ENCODE data around the gene SEMA5B. TPM values are rescaled to one million over a fixed set of nuclear protein-coding genes. Genes with fewer than 3 reads are reported as not detected.

SEMA5B gene
- total RNA-seq, 3 donors from 2014 or later (not counting 1 experiment from before 2014, with no cell fraction given), result 0.23 TPM; not detected in 2

GRCh38 chr3:123048480-123049237, 21.1 kb upstream of the SEMA5B start:
- Mint-ChIP-seq H3K4me1 (no peaks in the 10 kb centered on the region), H3K9me3 (no peaks in the 10 kb centered on the region), H3K27me3 (ENCODE audit: low read depth in 2 of 2) (peaks cover 6 to 30% of the 10 kb centered on the region in 2 donors), H3K4me3 (no peak overlapping the region), H3K27ac (no peak overlapping the region), H3K36me3 (no peaks in the 10 kb centered on the region)
- Histone ChIP-seq H3K9me3 (ENCODE audit: control insufficient read depth, insufficient read depth, low read length) (no peaks in the 10 kb centered on the region), H3K4me3 (ENCODE audit: low read length) (no peak overlapping the region), H3K4me1 (ENCODE audit: control insufficient read depth, insufficient read depth, low read length) (no peaks in the 10 kb centered on the region), H3K27me3 (ENCODE audit: control insufficient read depth, insufficient read depth, low read length) (no peaks in the 10 kb centered on the region), H3K27ac (ENCODE audit: low read length) (no peak overlapping the region), H3K36me3 (ENCODE audit: control insufficient read depth, insufficient read depth, low read length) (no peaks in the 10 kb centered on the region)
- ATAC-seq, result no peak
- WGBS (ENCODE audit: insufficient coverage), result 71% methylated on average over 13 of the region's 13 CpGs
- no peak for DNase-seq
- TF ChIP-seq, protein P1, sequence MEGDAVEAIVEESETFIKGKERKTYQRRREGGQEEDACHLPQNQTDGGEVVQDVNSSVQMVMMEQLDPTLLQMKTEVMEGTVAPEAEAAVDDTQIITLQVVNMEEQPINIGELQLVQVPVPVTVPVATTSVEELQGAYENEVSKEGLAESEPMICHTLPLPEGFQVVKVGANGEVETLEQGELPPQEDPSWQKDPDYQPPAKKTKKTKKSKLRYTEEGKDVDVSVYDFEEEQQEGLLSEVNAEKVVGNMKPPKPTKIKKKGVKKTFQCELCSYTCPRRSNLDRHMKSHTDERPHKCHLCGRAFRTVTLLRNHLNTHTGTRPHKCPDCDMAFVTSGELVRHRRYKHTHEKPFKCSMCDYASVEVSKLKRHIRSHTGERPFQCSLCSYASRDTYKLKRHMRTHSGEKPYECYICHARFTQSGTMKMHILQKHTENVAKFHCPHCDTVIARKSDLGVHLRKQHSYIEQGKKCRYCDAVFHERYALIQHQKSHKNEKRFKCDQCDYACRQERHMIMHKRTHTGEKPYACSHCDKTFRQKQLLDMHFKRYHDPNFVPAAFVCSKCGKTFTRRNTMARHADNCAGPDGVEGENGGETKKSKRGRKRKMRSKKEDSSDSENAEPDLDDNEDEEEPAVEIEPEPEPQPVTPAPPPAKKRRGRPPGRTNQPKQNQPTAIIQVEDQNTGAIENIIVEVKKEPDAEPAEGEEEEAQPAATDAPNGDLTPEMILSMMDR (IDR thresholded peaks at IDR 0.05), result no peak
- intact Hi-C loops (cut with micrococcal nuclease), result no loop called here

- no peak for DNase-seq
- Histone ChIP-seq H3K27ac (ENCODE audit: low read length) (no peak overlapping the region), H3K4me1 (ENCODE audit: control insufficient read depth, insufficient read depth, low read length) (no peaks in the 10 kb centered on the region), H3K36me3 (ENCODE audit: control insufficient read depth, insufficient read depth, low read length) (no peaks in the 10 kb centered on the region), H3K9me3 (ENCODE audit: control insufficient read depth, insufficient read depth, low read length) (no peaks in the 10 kb centered on the region), H3K27me3 (ENCODE audit: control insufficient read depth, insufficient read depth, low read length) (no peaks in the 10 kb centered on the region), H3K4me3 (ENCODE audit: low read length) (no peak overlapping the region)
- no peak for ATAC-seq
- no peaks in the 10 kb centered on the region for H3K36me3 Mint-ChIP-seq
- WGBS (ENCODE audit: insufficient coverage), result 80% methylated on average over 3 of the region's 3 CpGs
- H3K27ac Mint-ChIP-seq, result no peak overlapping the region
- peaks cover 3 to 30% of the 10 kb centered on the region in 2 donors for H3K27me3 Mint-ChIP-seq (ENCODE audit: low read depth in 2 of 2)
- H3K9me3 Mint-ChIP-seq, result no peaks in the 10 kb centered on the region
- TF ChIP-seq, protein P1 (IDR thresholded peaks at IDR 0.05), result no peak
- H3K4me1 Mint-ChIP-seq, result no peaks in the 10 kb centered on the region
- intact Hi-C loops (cut with micrococcal nuclease), result no loop called here
- H3K4me3 Mint-ChIP-seq, result no peak overlapping the region
These were observed 19.4 kb upstream of the SEMA5B start for GRCh38 chr3:123047062-123047319.

DNA sequence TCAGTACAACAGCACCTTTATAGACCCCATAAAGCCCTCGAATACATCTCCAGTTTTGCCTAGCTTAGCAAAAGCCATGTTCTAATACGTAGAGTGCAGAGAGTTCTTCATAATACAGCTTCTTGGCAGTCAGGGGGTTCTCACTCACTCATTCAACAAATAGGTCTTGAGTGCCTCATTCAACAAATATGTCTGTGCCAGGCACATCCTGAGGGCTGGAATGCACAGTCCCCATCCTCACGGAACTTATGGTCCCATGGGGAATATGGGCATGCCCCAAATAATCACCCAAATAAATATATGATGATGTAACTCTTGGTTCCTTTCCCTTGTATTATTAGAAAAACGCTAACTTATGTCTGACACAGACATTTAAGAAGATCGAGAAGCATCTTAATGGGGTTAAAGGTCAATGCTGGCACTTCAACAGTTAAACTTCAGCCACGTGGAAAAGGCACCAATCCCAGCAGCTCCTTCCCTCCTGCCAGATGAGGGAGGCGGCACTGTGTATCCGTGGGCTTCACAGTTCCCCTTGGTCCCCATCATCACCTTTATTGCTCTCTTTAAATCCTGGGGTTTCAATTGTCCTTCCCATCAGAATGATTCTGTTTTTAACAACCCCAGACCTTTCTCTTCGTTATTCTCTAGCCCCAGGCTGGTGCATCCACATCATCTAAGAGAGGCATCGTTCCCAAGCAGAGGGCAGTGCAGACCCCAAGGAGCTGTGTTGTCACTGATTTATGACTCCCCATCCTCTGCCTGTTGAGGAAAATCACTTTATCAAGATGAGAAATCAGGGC, 18.9 kb upstream of the SEMA5B start:
- H3K4me1 ChIP-seq (ENCODE audit: control insufficient read depth, insufficient read depth, low read length), result no peaks in the 10 kb centered on the region
- Mint-ChIP-seq H3K27ac (no peak overlapping the region), H3K4me3 (no peak overlapping the region), H3K4me1 (no peaks in the 10 kb centered on the region), H3K36me3 (no peaks in the 10 kb centered on the region), H3K9me3 (no peaks in the 10 kb centered on the region), H3K27me3 (ENCODE audit: low read depth in 2 of 2) (peaks cover 3 to 30% of the 10 kb centered on the region in 2 donors)
- no peaks in the 10 kb centered on the region for H3K27me3 ChIP-seq (ENCODE audit: control insufficient read depth, insufficient read depth, low read length)
- H3K9me3 ChIP-seq (ENCODE audit: control insufficient read depth, insufficient read depth, low read length), result no peaks in the 10 kb centered on the region
- WGBS (ENCODE audit: insufficient coverage), result 85% methylated on average over 9 of the region's 10 CpGs
- no peak overlapping the region for H3K4me3 ChIP-seq (ENCODE audit: low read length)
- TF ChIP-seq, protein P1 (IDR thresholded peaks at IDR 0.05), result no peak
- intact Hi-C loops (cut with micrococcal nuclease), result no loop called here
- no peaks in the 10 kb centered on the region for H3K36me3 ChIP-seq (ENCODE audit: control insufficient read depth, insufficient read depth, low read length)
- no peak for ATAC-seq
- DNase-seq, result no peak
- H3K27ac ChIP-seq (ENCODE audit: low read length), result no peak overlapping the region

Data from natural killer cell (primary cell).